ENCODE data around the gene SHBG. TPM values are rescaled to one million over a fixed set of nuclear protein-coding genes. Genes with fewer than 3 reads are reported as not detected.

Gene SHBG
- total RNA-seq, 1 donor from 2014 or later, result not detected

GRCh38 chr17:7677388-7678067 is 47.6 kb downstream of the SHBG start:
- no peak for ATAC-seq
- no peak for DNase-seq
- intact Hi-C loops (cut with micrococcal nuclease), result no loop called here

Other genes with a start within 250 kb of the SHBG start
- 2.2 TPM for gene TNK1, start 249.0 kb upstream of the SHBG start, total RNA-seq
- 16.1 TPM for gene PLSCR3, start 235.6 kb upstream of the SHBG start, total RNA-seq
- gene TMEM256, start 226.0 kb upstream of the SHBG start, total RNA-seq, result 53.5 TPM
- gene NLGN2, start 222.3 kb upstream of the SHBG start, total RNA-seq, result 6.5 TPM
- not detected for gene SPEM1, start 209.8 kb upstream of the SHBG start, total RNA-seq
- gene SPEM2, start 204.5 kb upstream of the SHBG start, total RNA-seq, result not detected
- gene SPEM3, start 201.3 kb upstream of the SHBG start, total RNA-seq, result not detected
- gene TMEM102, start 194.7 kb upstream of the SHBG start, total RNA-seq, result 2.1 TPM
- gene FGF11, start 190.6 kb upstream of the SHBG start, total RNA-seq, result 13.8 TPM
- 9.6 TPM for gene CHRNB1, start 185.1 kb upstream of the SHBG start, total RNA-seq
- 70.9 TPM for gene ZBTB4, start 150.5 kb upstream of the SHBG start, total RNA-seq
- gene SLC35G6, start 148.7 kb upstream of the SHBG start, total RNA-seq, result not detected
- 39.1 TPM for gene POLR2A, start 145.8 kb upstream of the SHBG start, total RNA-seq
- 36.9 TPM for gene TNFSF12, start 81.1 kb upstream of the SHBG start, total RNA-seq
- 8.5 TPM for gene TNFSF13, start 71.4 kb upstream of the SHBG start, total RNA-seq
- 32.8 TPM for gene SENP3, start 68.2 kb upstream of the SHBG start, total RNA-seq
- gene CD68, start 50.5 kb upstream of the SHBG start, total RNA-seq, result 26.6 TPM
- 28.0 TPM for gene MPDU1, start 46.3 kb upstream of the SHBG start, total RNA-seq
- 1.2 TPM for gene SOX15, start 40.0 kb upstream of the SHBG start, total RNA-seq
- 103 TPM for gene FXR2, start 15.2 kb upstream of the SHBG start, total RNA-seq
- 74.4 TPM for gene SAT2, start 2.3 kb upstream of the SHBG start, total RNA-seq
- 3.2 TPM for gene ATP1B2, start 20.8 kb downstream of the SHBG start, total RNA-seq
- 13.7 TPM for gene TP53, start 57.4 kb downstream of the SHBG start, total RNA-seq
- gene WRAP53, start 58.3 kb downstream of the SHBG start, total RNA-seq, result 5.3 TPM
- 0.25 TPM for gene EFNB3, start 75.1 kb downstream of the SHBG start, total RNA-seq
- 0.05 TPM for gene DNAH2, start 87.6 kb downstream of the SHBG start, total RNA-seq
- gene KDM6B, start 204.1 kb downstream of the SHBG start, total RNA-seq, result 28.1 TPM
- gene TMEM88, start 224.9 kb downstream of the SHBG start, total RNA-seq, result 32.6 TPM
- 93.2 TPM for gene NAA38, start 227.4 kb downstream of the SHBG start, total RNA-seq
- 25.6 TPM for gene CYB5D1, start 227.9 kb downstream of the SHBG start, total RNA-seq

Measured in left ventricle myocardium superior (tissue), 1 donor.